ENCODE data around the gene KRTAP12-4.

- TF ChIP-seq CTCF (IDR thresholded peaks at IDR 0.05; ENCODE audit: low read depth, low read length) (no peak), EZH2phosphoT487 (IDR thresholded peaks at IDR 0.05; ENCODE audit: low read depth) (no peak)
Observed at GRCh38 chr21:44686843-44687561, 32.5 kb upstream of the KRTAP12-4 start.

Data from OCI-LY3 (cell line).